ENCODE data around the gene RGS3.

- no peak for TF ChIP-seq CTCF (conservative IDR thresholded peaks at IDR 0.05; ENCODE audit: low read length)
- TF ChIP-seq EZH2phosphoT487 (IDR thresholded peaks at IDR 0.05; ENCODE audit: borderline replicate concordance, low read depth, low read length), result no peak
These were observed 148.8 kb downstream of the RGS3 start for GRCh38 chr9:113612216-113612747.
